Stimulated activated CD8-positive, alpha-beta memory T cell treated with anti-CD3 and anti-CD28 coated beads, Interleukin-12 subunit alpha, Interleukin-12 subunit beta, amount 100 ng/mL, for 4 hours (primary cell): Measurements from ENCODE around the gene TNFRSF4.

Experiments used
- DNase-seq: peaks from one replicate; pipeline ENCODE4 v3.0.0-alpha.2; 2020; ENCODE audit warnings: low read depth

TNFRSF4 gene

DNA sequence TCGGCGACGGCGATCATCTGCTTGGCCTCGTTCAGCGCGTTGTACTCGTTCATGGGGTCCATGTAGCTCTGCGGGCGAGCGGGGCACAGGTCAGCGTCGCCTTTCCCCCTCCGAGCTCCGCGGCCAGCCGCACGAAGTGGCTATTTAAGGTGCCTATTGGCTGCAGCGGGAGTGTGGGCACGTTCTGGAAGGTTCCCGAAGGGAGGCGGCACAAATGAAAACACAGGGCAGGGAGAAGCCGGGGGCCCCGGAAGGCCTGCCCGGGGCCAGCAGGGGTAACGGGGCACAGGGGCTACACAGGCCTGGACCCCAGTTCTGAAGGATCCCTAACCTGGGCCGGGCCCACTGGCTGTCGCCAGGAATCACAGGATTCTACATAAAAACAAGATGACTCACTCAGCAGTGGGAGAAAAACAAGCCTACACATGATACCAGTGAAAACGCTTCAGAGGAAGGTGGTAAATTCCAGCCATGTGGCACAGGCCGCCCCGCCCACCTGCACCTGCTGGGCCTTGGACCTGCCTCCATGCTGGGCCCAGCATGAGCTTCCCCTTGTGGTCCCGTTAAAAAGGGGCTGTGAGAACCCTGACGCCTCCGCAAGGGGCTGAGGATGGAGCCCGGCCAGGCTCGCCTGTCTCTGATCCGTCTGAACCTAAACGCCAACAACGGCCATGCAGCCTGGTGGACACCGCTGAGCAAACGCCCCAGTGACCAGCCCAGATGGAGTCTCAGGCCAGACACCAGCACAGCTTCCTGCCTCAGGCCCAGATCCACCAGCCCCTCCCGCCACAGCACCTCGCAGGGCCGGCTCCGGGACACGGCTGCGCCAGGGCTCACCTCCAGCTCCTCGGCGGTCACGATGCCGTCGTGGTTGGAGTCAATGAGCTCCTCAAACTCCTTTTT, 3.9 kb upstream of the TNFRSF4 start:
- no peak for DNase-seq

- DNase-seq, result no peak
Observed at GRCh38 chr1:1216770-1217620, 3.0 kb upstream of the TNFRSF4 start.

GRCh38 chr1:1215881-1216605, 2.1 kb upstream of the TNFRSF4 start:
- no peak for DNase-seq

DNA sequence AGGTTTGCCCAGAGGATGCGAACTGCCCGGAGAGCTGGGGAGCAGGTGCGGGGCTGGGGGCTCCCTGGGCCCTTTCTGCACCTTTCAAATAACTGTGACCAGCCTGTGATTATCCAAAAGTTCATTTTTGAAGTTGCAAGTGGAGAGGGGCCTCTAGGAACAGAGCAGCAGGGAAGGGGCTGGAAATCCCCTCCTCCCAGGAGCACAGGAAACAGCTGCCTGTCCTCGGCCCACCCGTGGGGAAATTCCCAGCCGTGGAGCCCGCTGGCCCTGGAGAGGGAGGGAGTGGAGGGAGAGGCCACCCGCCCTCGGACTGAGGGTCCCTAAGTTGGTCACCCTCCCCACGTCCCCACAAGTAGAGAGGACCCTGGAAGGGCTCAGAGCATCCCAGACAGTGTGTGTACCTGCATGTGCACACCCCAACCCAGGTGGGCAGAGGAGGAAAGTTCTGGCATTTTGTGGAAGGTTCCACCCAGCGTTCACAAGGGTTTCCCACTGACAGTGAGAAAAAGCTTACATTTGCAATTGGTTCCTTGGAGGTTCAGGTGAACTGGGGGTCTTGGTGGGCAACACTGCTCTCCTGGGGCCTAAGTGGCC, 1.2 kb upstream of the TNFRSF4 start:
- no peak for DNase-seq

- no peak for DNase-seq
Observed at GRCh38 chr1:1212780-1213344, 1.1 kb downstream of the TNFRSF4 start.

DNA sequence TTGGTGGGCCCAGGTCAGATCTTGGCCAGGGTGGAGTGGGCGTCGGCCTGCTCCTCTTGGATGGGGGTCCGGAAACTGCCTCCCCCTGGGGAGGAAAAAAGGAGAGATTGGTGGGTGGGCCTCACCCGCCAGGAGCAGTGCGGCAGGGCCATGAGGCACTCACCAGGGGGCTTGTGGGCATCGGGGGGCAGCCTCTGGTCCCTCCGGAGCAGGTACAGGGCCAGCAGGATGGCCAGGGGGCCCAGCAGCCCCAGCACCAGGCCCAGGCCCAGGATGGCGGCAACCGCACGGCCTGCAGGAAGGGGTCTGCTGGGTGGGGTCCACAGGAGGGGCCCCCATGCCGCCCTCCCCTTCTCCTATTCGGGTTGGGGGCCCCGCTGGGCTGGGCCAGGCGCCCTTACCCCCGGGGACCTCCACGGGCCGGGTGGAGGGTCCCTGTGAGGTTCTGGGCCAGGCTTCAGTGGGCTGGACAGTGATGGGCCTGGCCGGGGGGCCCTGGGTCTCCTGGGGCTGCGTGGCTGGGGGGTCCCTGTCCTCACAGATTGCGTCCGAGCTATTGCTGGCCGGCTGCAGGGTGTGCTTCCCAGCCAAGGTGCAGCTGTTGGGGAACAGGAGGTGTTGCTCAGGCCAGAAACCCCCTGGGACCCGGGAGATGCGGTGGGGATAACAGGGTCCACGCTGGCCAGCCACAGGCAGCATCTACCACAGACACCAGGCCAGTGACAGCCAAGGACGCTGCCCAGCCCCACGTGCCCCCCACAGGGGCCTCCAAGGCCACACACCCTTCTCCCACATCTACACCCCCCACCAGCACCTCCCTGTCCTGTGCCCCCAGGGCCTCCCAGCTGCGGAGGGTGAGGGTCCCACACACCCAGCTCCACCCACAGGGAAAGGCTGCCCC, 2.2 kb downstream of the TNFRSF4 start:
- DNase-seq, result no peak

- no peak for DNase-seq
Observed at GRCh38 chr1:1210726-1211540, 3.0 kb downstream of the TNFRSF4 start.

- DNase-seq, result peak; percentile 43
Observed at GRCh38 chr1:1208713-1209433, 5.1 kb downstream of the TNFRSF4 start.

GRCh38 chr1:1207571-1207892, 6.4 kb downstream of the TNFRSF4 start:
- no peak for DNase-seq

- DNase-seq, result no peak
Observed at GRCh38 chr1:1206966-1207531, 6.9 kb downstream of the TNFRSF4 start.

DNA sequence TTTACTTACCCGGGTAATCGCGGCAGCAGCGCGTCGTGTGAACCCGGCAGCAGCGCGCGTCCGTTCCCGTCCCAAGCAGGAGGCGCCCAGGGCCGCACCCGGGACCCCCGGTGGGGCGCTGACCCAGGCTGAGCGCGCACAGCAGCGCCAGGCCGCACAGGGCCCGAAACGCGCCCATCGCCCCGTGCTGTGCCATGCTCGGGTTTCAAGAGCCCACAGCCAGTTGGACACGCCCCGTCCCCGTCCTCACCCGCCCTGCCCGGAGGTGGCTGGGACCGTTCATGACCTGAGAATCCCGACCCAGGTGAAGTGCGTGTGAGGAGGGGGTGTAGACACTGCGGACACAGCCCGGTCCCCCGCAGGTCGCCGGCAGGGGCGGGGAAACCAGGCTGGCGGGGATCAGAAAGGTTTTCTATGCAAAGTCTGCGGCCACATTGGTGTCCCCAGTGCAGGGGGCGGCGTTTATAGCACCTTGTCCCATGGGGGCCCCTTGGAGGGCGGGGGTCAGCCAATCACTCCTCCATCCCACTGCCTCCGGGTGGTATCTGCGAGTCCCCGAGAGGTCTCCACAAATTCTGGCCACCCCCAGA, 7.5 kb downstream of the TNFRSF4 start, which contains the start of gene TNFRSF18:
Gene TNFRSF18 (minus strand): TSS at position 217 of the 590 bp plus-strand sequence. CDS start 21 bp downstream, at position 196.
- DNase-seq, result no peak

DNA sequence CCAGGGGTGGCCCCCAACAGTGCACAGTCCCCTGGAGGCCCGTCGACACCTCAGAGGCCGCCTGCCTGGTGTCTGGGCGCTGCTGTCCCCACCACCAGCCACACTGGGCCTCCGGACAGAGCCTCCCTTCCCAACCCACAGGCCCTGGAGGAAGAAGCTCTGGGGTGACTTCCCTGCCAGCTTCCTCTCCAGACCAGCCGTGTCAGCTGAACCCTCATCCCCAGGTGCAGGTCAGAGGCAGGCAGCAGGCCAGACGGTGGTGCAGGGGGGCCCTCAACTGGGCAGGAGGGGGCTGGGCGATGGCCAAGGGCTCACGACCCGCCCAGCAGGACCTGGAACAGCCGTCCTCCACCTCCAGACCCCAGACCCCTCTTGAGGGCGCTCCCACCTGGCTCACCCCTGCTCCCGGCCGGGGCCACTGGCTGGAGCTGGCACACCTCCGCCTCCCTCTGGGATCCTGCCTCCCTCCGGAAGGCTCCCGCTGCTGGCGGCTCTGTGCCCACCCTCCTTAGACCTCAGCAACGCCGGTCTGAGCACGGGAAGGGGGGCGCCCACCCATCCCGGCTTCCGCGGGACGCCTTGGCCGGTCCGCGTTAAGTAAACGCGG, 8.1 kb downstream of the TNFRSF4 start:
- no peak for DNase-seq

- no peak for DNase-seq
Observed at GRCh38 chr1:1204998-1205768, 8.8 kb downstream of the TNFRSF4 start.

GRCh38 chr1:1204425-1204920, 9.5 kb downstream of the TNFRSF4 start:
- no peak for DNase-seq

- DNase-seq, result no peak
Observed at GRCh38 chr1:1203561-1204424, 10.2 kb downstream of the TNFRSF4 start.
